Activated CD4-positive, alpha-beta T cell treated with anti-CD3 and anti-CD28 coated beads, Interleukin-10, Interleukin-2, amounts not matched to agents 100 ng/mL and 50 ng/mL, durations not matched to agents 16 hours and 8 hours (primary cell): Measurements from ENCODE around the gene CYP1A1.

Experiments
- DNase-seq: peaks from one replicate; pipeline ENCODE4 v3.0.0-alpha.2; 2020

Gene CYP1A1

DNA sequence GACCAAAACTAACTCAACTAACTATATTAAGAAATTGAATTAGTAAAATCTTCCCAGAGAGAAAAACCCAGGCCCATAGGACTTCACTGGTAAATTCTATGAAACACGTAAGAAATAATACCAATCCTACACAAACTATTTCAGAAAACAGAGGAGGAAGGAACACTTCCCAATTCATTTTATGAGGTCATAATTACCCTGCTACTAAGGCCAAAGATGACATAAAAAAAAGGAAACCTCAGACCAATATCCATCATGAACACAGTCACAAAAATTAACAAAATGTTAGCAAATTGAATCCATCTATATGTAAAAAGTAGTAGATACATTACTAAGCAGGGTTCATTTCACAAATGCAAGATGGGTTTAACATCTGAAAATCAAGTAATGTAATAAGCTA is 33.0 kb downstream of the CYP1A1 start:
- DNase-seq: no peak

DNA sequence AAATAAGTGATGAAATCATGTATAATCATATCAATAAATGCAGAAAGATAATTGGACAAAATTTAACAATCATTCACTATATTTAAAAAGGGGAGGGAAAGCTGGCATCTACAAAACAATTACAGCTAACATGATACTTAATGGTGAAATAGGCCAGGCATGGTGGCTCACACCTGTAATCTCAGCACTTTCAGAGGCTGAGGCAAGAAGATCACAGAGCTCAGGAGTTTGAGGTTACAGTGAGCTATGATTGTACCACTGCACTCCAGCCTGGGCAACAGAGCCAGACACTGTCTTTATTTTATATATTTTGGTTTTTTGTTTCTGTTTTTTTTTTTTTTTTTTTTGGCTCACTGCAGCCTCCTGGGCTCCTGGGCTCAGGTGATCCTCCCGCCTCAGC is 41.6 kb downstream of the CYP1A1 start:
- DNase-seq: peak; percentile 17

DNA sequence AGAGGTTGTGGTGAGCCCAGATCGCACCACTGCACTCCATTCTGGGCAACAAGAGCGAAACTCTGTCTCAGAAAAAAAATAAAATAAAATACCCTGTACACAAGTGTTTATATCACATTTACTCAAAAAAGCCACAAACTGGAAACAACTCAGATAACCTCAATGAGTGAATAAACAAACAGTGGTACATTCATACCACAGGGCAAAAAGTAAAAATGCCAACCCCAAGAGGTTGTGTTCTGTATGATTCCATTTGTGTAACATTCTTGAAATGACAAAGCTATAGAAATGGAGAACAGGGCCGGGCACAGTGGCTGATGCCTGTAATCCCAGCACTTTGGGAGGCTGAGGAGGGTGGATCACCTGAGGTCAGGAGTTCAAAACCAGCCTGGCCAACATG is 42.4 kb downstream of the CYP1A1 start:
- peak; percentile 65 for DNase-seq

DNA sequence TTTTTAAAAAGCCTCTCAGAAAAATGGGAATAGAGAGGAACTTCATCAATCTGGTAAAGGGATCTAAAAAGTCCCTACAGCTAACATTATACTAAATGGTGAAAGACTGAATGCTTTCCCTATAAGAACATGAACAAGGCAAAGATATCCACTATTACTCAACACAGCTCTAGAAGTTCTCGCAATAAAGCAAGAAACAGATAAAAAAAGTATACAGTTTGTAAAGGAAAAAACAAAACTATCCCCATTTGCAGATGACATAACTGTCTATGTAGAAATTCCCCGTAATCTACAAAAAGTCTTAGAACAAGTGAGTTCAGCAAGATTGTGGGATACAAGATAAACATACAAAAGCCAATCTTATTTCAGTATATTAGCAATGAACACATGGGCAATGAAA is 44.9 kb downstream of the CYP1A1 start:
- DNase-seq: no peak

DNA sequence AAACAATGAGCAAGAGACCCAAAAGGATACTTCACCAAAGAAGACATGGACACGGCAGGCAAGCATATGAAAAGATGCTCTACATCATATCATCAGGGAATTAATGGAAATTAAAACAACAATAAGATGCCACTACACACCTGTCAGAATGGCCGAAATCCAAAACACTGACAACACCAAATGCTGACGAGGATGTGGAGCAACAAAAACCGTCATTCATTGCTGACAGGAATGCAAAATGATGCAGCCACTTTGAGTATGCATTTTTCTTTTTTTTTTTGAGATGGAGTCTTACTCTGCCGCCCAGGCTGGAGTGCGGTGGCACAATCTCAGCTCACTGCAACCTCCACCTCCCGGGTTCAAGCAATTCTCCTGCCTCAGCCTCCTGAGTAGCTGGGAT is 48.5 kb downstream of the CYP1A1 start:
- DNase-seq: no peak

DNA sequence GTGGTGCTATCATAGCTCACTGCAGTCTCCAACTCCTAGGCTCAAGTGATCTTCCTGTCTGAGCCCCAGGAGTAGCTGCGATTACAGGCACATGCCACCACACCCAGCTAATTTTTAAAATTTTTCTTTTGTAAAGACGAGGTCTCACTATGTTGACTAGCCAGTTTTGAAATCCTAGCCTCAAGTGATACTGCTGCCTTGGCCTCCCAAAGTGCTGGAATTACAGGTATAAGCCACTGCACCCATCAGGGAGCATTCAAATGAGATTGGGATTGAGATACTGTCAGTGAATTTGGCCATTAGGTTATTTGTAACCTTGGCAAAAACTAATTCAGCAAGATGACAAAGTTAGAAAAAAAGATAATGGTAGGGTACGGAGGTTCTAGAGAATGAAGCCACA is 51.2 kb downstream of the CYP1A1 start:
- DNase-seq: no peak

DNA sequence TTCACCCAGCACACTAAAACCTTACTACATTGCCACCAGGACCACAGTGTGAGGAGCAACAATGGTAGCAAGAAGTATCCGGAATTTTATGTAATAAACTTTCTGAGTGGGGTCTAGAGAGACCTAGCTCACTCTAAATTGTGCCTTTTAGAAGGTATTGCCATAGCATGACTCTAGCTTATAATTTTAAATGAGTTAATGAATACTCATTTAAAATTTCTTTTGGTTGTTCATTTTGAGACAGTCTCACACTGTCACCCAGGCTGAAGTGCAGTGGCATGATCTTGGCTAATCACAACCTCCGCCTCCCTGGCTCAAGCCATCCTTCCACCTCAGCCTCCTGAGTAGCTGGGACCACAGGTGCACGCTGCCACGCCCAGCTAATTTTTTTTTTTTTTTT is 55.7 kb downstream of the CYP1A1 start:
- no peak for DNase-seq
